RWPE2 (cell line): ENCODE results near the gene TMEM129.

ENCODE experiments used
- ATAC-seq: fragments of 200-7000 bp; cut with Tn5 transposase; 3 replicates; pipeline ENCODE4 v1.9.1; 2021; ENCODE audit warnings: low read depth
- DNase-seq: peaks from one replicate; pipeline ENCODE4 v3.0.0-alpha.2; 2020; ENCODE audit warnings: low spot score
- H3K27ac ChIP-seq: fragments of 450-650 bp; 2 replicates; pipeline ENCODE4 v1.5.1; 2017; ENCODE audit warnings: mild to moderate bottlenecking; ENCODE audit not compliant: poor library complexity, severe bottlenecking
- H3K27me3 ChIP-seq: fragments of 250-450 bp; sonication (Bioruptor Pico); 2 replicates; pipeline ENCODE4 v1.5.1; 2021; ENCODE audit warnings: mild to moderate bottlenecking, moderate library complexity; ENCODE audit not compliant: insufficient read depth, poor library complexity, severe bottlenecking
- H3K36me3 ChIP-seq: fragments of 250-450 bp; sonication (Bioruptor Pico); 2 replicates; pipeline ENCODE4 v1.5.1; 2020; ENCODE audit warnings: low read depth, mild to moderate bottlenecking, moderate library complexity
- H3K4me1 ChIP-seq: fragments of 250-450 bp; sonication (Bioruptor Pico); 2 replicates; pipeline ENCODE4 v1.5.1; 2021; ENCODE audit warnings: mild to moderate bottlenecking, moderate library complexity; ENCODE audit not compliant: insufficient read depth, poor library complexity, severe bottlenecking
- H3K4me3 ChIP-seq: fragments of 250-450 bp; sonication (Bioruptor Pico); 2 replicates; pipeline ENCODE4 v1.5.1; 2021; ENCODE audit warnings: mild to moderate bottlenecking, moderate library complexity; ENCODE audit not compliant: severe bottlenecking
- H3K9me3 ChIP-seq: fragments of 250-450 bp; sonication (Bioruptor Pico); 2 replicates; pipeline ENCODE4 v1.5.1; 2021; ENCODE audit warnings: mild to moderate bottlenecking, moderate library complexity; ENCODE audit not compliant: severe bottlenecking
- TF ChIP-seq, protein P1 (sequence below): fragments of 450-650 bp; IDR thresholded peaks from one replicate; pipeline ENCODE4 v1.5.1; 2017; ENCODE audit warnings: mild to moderate bottlenecking, moderate library complexity; ENCODE audit not compliant: poor library complexity, severe bottlenecking

TMEM129 gene

DNA sequence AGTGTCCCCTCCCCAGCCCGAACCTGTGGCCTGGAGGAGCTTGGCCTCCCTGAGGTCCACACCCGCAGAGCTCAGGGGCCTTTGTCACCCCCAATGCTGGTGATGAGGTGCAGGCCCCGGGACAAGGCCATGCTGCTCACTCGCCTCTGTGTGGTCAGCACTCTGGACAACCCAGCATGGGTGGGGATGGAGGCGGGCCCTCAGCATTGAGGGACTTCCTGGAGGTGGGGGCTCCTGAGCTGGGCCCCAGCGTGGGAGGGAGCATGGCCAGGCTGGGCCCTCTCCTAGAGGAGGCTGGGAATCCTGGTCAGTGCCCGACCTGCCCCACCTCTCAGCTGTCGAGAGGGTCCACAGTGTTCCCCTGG is 30.8 kb upstream of the TMEM129 start:
- H3K9me3 ChIP-seq, result no peaks in the 10 kb centered on the region
- DNase-seq (no peak), ATAC-seq (peak; percentile 33)
- H3K36me3 ChIP-seq, result no peaks in the 10 kb centered on the region
- H3K27ac ChIP-seq, result peak overlapping the region; percentile 72
- TF ChIP-seq, protein P1, sequence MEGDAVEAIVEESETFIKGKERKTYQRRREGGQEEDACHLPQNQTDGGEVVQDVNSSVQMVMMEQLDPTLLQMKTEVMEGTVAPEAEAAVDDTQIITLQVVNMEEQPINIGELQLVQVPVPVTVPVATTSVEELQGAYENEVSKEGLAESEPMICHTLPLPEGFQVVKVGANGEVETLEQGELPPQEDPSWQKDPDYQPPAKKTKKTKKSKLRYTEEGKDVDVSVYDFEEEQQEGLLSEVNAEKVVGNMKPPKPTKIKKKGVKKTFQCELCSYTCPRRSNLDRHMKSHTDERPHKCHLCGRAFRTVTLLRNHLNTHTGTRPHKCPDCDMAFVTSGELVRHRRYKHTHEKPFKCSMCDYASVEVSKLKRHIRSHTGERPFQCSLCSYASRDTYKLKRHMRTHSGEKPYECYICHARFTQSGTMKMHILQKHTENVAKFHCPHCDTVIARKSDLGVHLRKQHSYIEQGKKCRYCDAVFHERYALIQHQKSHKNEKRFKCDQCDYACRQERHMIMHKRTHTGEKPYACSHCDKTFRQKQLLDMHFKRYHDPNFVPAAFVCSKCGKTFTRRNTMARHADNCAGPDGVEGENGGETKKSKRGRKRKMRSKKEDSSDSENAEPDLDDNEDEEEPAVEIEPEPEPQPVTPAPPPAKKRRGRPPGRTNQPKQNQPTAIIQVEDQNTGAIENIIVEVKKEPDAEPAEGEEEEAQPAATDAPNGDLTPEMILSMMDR, result no peak
- H3K4me1 ChIP-seq, result peaks cover 14% of the 10 kb centered on the region
- no peaks in the 10 kb centered on the region for H3K27me3 ChIP-seq
- H3K4me3 ChIP-seq, result no peak overlapping the region

DNA sequence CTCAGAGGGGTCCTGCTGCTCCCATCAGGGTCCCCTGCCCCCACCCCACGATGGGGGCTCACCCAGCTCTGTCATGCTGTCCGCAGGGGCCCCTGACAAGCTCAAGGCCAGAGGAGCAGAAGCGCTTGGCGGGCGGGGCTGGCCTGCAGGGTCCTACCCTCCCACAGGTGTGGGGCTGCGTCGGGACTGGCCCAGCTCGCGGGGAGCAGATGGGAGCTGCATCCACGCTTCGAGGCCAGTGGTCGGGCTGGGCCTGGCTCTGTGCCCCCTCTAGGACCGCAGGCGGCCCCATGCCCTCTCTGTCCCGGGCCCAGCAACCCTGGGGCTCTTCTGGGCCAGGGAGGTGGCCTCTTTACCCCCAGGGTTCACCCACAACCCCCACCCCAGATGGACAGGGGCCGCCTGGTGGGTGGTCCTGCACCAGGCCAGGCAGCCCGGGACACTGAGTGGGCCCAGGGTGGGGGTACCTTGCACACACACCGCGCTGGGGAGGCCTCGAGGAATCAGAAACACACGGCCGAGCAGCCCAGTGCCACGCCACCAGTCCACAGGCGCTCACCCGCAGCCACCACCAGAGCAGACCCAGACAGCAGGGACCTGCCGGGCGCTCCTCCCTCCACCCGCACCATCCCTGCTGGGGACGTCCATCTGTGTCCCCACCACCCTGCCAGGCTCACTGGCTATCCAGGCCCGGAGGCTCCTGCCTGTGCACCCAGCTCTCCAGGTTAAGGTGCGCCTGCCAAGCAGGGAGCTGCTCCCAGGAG is 30.2 kb upstream of the TMEM129 start:
- H3K27me3 ChIP-seq, result no peaks in the 10 kb centered on the region
- no peak for DNase-seq
- H3K4me1 ChIP-seq, result peaks cover 14% of the 10 kb centered on the region
- TF ChIP-seq, protein P1, result no peak
- H3K9me3 ChIP-seq, result no peaks in the 10 kb centered on the region
- H3K4me3 ChIP-seq, result no peak overlapping the region
- ATAC-seq, result no peak
- H3K36me3 ChIP-seq, result no peaks in the 10 kb centered on the region
- peak overlapping the region; percentile 72 for H3K27ac ChIP-seq

DNA sequence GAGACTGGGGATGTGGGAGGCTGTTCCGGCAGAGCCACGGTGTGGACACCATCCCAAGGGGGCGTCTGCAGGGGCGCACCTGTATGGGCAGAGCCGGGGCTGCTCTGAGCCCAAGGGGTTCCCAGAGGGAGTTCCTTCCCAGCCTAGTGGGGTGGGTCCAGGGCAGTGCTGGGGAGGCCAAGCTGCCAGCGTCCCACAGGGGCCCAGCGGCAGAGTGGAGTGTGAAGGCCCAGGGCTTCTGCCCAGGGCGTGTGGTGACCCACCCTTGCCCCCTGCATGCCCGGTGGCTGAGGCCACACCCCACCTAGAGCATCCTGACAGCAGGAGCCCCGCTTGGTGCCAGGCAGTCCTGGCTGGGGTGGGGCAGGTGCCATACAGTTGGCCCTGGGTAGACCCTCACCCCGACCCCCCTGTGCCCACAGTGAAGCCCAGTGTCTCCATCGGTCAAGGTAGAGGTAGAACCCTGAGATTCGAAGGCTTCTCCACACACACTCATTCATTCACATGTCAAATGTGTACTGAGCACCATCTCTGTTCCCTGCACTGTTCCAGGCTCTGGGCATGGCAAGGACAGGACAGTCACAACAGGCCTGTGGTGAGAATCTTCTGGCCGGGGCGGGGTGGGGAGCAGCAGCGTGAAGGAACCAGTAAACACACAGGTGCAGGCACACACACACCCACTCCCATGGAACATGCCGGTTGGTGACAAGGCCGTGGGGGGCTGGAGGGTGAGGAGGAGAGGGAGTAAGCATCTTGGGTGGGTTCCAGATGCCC is 29.4 kb upstream of the TMEM129 start:
- no peaks in the 10 kb centered on the region for H3K9me3 ChIP-seq
- no peak overlapping the region for H3K27ac ChIP-seq
- no peaks in the 10 kb centered on the region for H3K36me3 ChIP-seq
- ATAC-seq, result no peak
- no peak overlapping the region for H3K4me3 ChIP-seq
- no peaks in the 10 kb centered on the region for H3K27me3 ChIP-seq
- no peak for DNase-seq
- TF ChIP-seq, protein P1, result no peak
- peaks cover 14% of the 10 kb centered on the region for H3K4me1 ChIP-seq

DNA sequence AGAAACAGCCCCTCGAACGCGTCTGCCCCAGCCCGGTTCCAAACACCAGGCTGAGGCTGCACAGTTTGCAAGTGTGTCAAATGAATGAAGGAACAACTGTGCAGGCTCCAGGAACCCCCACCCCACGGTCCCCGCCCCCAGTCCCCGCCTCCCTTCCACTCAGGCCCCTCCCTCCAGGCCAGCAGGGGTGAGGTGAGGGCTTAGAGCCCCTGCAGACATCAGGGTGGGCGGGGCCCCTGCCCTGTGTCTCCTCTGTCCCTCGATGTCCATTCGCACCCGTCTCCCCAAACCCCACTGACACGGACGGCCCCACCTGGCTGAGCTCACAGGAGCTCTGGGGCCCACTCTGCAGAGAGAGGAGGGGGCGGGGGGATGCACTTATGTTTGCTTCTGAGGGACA is 28.7 kb upstream of the TMEM129 start:
- TF ChIP-seq, protein P1, result no peak
- H3K4me1 ChIP-seq, result peaks cover 14% of the 10 kb centered on the region
- ATAC-seq, result no peak

More for the DNA sequence above, 28.7 kb upstream of the TMEM129 start:
- DNase-seq, result no peak
- no peak overlapping the region for H3K4me3 ChIP-seq
- H3K9me3 ChIP-seq, result no peaks in the 10 kb centered on the region
- H3K27me3 ChIP-seq, result no peaks in the 10 kb centered on the region
- no peak overlapping the region for H3K27ac ChIP-seq
- peaks cover 3% of the 10 kb centered on the region; the same call in 1 of the 2 replicates for H3K36me3 ChIP-seq
